ENCODE measurements around the gene PTPN5. TPM values are rescaled to one million over a fixed set of nuclear protein-coding genes. Genes with fewer than 3 reads are reported as not detected.

PTPN5 gene
- total RNA-seq, 2 donors from 2014 or later = not detected

DNA sequence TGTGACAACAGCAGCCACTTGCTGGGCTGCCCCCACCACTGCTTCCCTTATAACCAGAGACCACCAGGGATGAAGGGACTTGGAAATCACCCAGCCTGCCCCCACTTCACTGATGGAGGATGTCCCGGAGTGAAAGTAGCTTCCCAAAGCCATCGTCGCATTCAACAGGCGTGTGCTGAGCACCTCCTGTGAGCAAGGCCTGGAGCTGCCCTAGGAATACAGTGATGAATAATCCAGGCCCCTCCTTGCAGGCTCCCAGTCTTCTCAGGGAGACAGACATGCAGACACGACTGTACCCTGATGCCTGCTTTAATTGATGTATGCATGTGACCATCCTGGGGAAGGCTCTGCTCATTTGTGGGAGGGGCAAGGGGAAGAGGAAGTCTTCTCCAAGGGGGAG is 22.6 kb downstream of the PTPN5 start:
- Mint-ChIP-seq H3K4me1 (peaks cover 5% of the 10 kb centered on the region), H3K36me3 (ENCODE audit: low read depth) (peaks cover 6% of the 10 kb centered on the region), H3K4me3 (no peak overlapping the region), H3K27ac (no peak overlapping the region), H3K27me3 (peaks cover 45% of the 10 kb centered on the region)
- no peaks in the 10 kb centered on the region for H3K9me3 ChIP-seq (ENCODE audit: control insufficient read depth, low read length, poor library complexity, severe bottlenecking)
- no peak for DNase-seq
- ATAC-seq = no peak

DNA sequence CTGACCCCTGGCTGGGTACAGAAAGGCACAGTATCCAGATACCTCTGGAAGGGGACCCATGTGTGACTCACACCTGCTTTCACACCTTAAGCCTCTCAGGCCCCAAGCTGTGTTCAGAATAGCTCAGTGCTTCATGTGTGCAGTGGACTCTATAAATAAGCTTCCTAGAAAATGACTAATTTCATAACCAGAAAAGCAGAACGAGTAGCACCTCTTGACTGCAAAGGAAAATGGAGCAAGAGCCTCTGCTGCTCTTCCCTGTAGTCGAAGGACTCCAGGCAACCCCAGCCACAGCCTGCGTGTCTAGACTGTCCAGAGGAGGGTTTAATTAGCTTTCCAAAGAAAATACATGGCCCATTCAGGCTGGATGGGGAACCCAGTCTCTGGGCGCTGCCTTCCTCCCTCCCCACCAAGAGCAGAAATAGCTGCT is 23.1 kb downstream of the PTPN5 start:
- Mint-ChIP-seq H3K36me3 (ENCODE audit: low read depth) (peaks cover 6% of the 10 kb centered on the region), H3K27me3 (peaks cover 45% of the 10 kb centered on the region), H3K4me1 (peaks cover 5% of the 10 kb centered on the region), H3K4me3 (no peak overlapping the region), H3K27ac (no peak overlapping the region)
- no peaks in the 10 kb centered on the region for H3K9me3 ChIP-seq (ENCODE audit: control insufficient read depth, low read length, poor library complexity, severe bottlenecking)
- DNase-seq (no peak), ATAC-seq (no peak)

DNA sequence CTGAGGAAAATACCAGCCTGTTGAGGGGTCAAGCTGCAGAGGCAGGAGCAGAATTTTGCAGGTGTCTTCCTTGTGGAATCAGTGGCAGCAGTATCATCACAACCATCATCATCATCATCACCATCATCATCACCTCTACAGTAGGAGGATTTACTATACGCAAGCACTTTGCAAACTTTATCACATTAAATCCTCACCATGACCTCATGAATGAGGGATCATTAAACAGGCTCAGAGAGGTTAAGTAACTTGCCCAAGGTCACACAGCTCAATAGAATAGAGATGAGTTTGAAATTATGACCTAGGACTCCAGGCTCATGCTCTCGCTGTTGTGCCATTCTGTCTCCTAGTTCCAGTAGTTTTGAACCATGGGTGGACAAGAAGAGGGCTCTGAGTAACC is 25.6 kb downstream of the PTPN5 start:
- Mint-ChIP-seq H3K27me3 (peaks cover 30% of the 10 kb centered on the region), H3K27ac (no peak overlapping the region), H3K36me3 (ENCODE audit: low read depth) (peaks cover 2% of the 10 kb centered on the region), H3K4me1 (peaks cover 10% of the 10 kb centered on the region), H3K4me3 (no peak overlapping the region)
- no peak for ATAC-seq
- H3K9me3 ChIP-seq (ENCODE audit: control insufficient read depth, low read length, poor library complexity, severe bottlenecking) = no peaks in the 10 kb centered on the region
- no peak for DNase-seq

DNA sequence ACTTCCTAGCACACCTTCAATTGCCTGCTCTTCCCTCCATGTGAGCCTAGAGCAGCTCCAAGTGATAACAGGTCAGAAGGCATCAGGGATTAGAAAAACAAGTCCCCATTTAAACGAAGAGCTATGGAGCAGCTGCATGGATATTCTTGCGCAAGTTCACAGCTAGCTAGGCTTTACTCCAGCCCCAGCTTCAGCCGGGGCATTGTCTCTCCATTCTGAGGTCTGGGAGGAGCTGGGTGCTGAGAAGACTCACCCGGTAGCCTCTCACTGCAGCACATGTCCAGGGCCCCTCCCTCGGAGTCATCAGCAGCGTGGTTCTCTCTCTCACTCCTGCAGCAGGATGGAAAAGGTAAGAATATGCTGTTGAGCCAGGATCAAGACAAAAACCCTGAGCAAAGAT is 26.0 kb downstream of the PTPN5 start:
- no peaks in the 10 kb centered on the region for H3K9me3 ChIP-seq (ENCODE audit: control insufficient read depth, low read length, poor library complexity, severe bottlenecking)
- Mint-ChIP-seq H3K4me1 (peaks cover 10% of the 10 kb centered on the region), H3K27ac (no peak overlapping the region), H3K36me3 (ENCODE audit: low read depth) (peaks cover 2% of the 10 kb centered on the region), H3K27me3 (peaks cover 25% of the 10 kb centered on the region), H3K4me3 (no peak overlapping the region)
- ATAC-seq (no peak), DNase-seq (no peak)

DNA sequence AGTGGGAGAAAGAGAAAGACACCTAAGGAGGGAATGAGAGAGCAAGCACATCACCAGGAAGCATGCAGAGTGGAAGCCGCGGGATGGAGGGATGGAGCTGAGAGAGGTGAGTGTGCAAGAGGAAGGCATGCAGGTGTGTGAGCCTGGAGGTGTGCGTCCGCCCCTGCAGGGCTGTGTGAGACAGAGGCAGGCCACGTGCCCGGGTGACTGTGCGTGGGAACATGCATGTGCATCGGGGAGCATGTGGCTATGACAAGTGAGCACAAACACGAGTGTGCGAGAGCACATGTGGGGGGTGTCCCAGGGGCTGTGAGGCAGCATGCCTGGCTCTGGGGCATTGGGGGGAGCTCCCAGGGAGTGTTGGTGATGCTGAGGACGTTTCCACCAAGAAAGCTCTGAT is 29.9 kb downstream of the PTPN5 start:
- Mint-ChIP-seq H3K27me3 (peaks cover 21% of the 10 kb centered on the region), H3K27ac (no peak overlapping the region), H3K4me3 (no peak overlapping the region), H3K36me3 (ENCODE audit: low read depth) (no peaks in the 10 kb centered on the region), H3K4me1 (peaks cover 10% of the 10 kb centered on the region)
- no peaks in the 10 kb centered on the region for H3K9me3 ChIP-seq (ENCODE audit: control insufficient read depth, low read length, poor library complexity, severe bottlenecking)
- DNase-seq (no peak), ATAC-seq (no peak)

DNA sequence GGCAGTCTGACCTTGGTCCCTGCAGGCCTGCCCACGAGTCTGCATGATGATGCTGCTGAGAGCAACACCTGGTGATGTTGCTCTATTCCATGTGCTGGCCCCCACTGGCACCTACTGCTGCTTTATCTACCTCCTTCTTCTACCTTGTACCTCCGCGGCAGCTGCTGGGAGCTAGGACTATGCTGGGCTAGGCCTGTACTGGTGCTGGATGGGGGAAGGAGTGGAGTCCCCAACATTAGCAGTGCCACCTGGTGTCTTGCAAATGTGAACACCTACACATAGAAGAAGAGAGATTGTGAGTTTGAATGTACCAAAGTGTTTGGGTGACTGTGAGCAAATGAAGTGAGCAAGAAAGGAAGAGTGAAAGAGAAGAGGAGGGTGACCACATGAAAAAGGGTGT is 30.5 kb downstream of the PTPN5 start:
- peaks cover 21% of the 10 kb centered on the region for H3K27me3 Mint-ChIP-seq

DNA sequence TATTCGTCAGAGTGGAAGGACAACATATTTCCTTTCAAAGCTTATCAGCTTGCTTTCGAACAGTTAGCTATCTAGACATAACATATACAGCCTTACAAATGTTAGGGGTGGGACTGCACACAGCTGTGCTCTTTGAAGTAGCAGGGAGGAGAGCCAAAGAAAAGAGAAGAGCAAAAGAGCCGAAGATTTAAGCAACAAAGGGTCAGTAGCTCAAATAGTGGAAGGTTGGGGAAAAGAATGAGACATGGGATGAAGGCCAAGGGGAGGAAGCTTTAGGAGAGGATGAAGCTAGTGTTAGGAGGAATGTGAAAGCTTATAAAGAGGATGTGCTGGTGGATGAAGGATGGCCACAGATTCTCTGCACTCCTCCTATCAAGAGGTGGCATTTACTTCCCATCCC is 33.8 kb downstream of the PTPN5 start:
- Mint-ChIP-seq H3K27me3 (peaks cover 24% of the 10 kb centered on the region), H3K4me3 (no peak overlapping the region), H3K27ac (no peak overlapping the region), H3K4me1 (peaks cover 5% of the 10 kb centered on the region), H3K36me3 (ENCODE audit: low read depth) (no peaks in the 10 kb centered on the region)
- H3K9me3 ChIP-seq (ENCODE audit: control insufficient read depth, low read length, poor library complexity, severe bottlenecking) = no peaks in the 10 kb centered on the region
- DNase-seq (no peak), ATAC-seq (no peak)

More for the DNA sequence above, 30.5 kb downstream of the PTPN5 start:
- Mint-ChIP-seq H3K27ac (no peak overlapping the region), H3K36me3 (ENCODE audit: low read depth) (no peaks in the 10 kb centered on the region), H3K4me3 (no peak overlapping the region), H3K4me1 (peaks cover 10% of the 10 kb centered on the region)
- no peak for ATAC-seq
- DNase-seq = no peak
- H3K9me3 ChIP-seq (ENCODE audit: control insufficient read depth, low read length, poor library complexity, severe bottlenecking) = no peaks in the 10 kb centered on the region

DNA sequence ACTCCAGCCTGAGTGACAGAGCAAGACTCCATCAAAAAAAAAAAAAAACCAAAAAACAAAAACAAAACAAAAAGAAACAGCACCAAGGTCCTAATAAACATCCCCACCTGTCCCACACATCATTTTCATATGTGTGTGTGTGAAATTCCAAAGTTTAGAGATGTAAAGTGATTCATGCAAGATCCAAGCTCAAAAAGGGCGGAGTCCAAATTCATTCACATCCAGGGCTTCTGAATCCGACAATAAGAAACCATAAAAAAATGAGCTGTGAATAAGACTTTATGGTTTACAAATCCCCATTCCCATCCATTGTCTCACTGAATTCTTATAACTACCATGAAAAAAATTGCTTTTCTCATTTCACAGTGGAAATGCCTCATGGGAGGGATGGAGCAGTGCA is 34.7 kb downstream of the PTPN5 start:
- Mint-ChIP-seq H3K27ac (no peak overlapping the region), H3K4me3 (no peak overlapping the region), H3K27me3 (peaks cover 27% of the 10 kb centered on the region), H3K36me3 (ENCODE audit: low read depth) (no peaks in the 10 kb centered on the region), H3K4me1 (peaks cover 5% of the 10 kb centered on the region)
- ATAC-seq (no peak), DNase-seq (no peak)
- no peaks in the 10 kb centered on the region for H3K9me3 ChIP-seq (ENCODE audit: control insufficient read depth, low read length, poor library complexity, severe bottlenecking)

DNA sequence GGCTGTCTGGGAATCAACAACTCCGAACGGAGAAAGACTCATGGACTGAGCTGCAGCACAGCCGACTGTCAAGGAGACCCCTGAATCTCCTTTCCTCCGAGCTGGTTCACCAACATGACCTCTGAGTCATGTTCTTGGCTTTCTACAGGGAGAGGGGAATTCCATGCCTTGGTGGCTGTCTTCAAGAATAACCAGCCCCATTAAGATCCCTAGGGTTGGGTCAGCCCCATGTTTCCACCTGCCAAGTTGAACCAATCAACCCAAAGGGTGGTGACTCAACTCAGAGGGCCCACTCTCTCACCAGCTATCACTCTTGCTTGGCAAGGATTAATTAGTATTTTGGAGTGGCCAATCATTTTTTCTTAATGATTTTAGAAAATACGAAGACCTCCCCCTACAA is 37.3 kb downstream of the PTPN5 start:
- H3K9me3 ChIP-seq (ENCODE audit: control insufficient read depth, low read length, poor library complexity, severe bottlenecking) = no peaks in the 10 kb centered on the region
- H3K36me3 Mint-ChIP-seq (ENCODE audit: low read depth) = no peaks in the 10 kb centered on the region
- no peak overlapping the region for H3K4me3 Mint-ChIP-seq
- DNase-seq = no peak
- peaks cover 37% of the 10 kb centered on the region for H3K27me3 Mint-ChIP-seq
- peaks cover 2% of the 10 kb centered on the region for H3K4me1 Mint-ChIP-seq
- no peak overlapping the region for H3K27ac Mint-ChIP-seq
- ATAC-seq = no peak

DNA sequence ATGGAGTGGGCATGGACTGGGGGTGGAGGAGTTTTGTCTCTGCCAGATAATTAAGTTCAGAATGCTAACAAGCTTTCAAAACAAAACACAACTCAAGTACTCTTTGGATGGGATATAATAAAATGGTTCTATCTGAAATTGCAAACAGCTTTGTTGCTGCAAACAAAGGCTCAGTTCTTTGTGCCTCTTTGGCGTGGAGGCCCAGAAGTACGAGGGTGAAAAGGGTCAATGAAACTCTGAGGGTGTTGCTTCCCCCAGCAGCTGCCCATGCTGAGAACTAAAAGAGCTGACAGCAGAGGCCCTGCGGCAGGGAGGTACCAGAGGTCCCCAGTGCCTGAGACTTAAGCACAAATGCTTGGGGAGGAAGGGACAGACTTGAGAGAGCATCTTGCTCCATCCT is 39.1 kb downstream of the PTPN5 start:
- Mint-ChIP-seq H3K4me1 (peaks cover 2% of the 10 kb centered on the region), H3K4me3 (no peak overlapping the region), H3K27ac (no peak overlapping the region), H3K27me3 (peaks cover 28% of the 10 kb centered on the region), H3K36me3 (ENCODE audit: low read depth) (no peaks in the 10 kb centered on the region)
- DNase-seq (no peak), ATAC-seq (no peak)
- H3K9me3 ChIP-seq (ENCODE audit: control insufficient read depth, low read length, poor library complexity, severe bottlenecking) = no peaks in the 10 kb centered on the region

DNA sequence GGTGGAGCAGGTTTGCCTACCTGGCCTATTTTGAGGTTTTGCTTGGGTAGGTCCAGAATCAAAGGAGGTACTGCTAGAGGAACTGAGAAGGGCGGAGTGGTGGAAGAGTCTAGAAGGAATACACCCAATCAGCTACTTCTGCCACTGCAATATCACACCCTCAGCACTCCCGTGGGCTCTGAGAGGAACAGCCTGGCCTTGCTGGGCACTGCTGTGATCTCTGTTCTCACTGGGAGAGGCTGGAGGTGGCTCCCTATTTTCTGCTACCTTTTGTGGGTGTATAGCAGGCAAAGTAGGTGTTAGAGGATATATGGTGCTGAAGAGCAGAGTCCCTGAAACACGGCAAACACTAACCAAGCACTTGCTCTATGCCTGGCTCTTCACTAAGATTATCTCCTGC is 40.7 kb downstream of the PTPN5 start:
- H3K4me1 Mint-ChIP-seq = peaks cover 2% of the 10 kb centered on the region
- no peaks in the 10 kb centered on the region for H3K36me3 Mint-ChIP-seq (ENCODE audit: low read depth)
- peaks cover 24% of the 10 kb centered on the region for H3K27me3 Mint-ChIP-seq
- no peaks in the 10 kb centered on the region for H3K9me3 ChIP-seq (ENCODE audit: control insufficient read depth, low read length, poor library complexity, severe bottlenecking)
- ATAC-seq = no peak
- H3K27ac Mint-ChIP-seq = no peak overlapping the region
- no peak overlapping the region for H3K4me3 Mint-ChIP-seq
- DNase-seq = no peak

DNA sequence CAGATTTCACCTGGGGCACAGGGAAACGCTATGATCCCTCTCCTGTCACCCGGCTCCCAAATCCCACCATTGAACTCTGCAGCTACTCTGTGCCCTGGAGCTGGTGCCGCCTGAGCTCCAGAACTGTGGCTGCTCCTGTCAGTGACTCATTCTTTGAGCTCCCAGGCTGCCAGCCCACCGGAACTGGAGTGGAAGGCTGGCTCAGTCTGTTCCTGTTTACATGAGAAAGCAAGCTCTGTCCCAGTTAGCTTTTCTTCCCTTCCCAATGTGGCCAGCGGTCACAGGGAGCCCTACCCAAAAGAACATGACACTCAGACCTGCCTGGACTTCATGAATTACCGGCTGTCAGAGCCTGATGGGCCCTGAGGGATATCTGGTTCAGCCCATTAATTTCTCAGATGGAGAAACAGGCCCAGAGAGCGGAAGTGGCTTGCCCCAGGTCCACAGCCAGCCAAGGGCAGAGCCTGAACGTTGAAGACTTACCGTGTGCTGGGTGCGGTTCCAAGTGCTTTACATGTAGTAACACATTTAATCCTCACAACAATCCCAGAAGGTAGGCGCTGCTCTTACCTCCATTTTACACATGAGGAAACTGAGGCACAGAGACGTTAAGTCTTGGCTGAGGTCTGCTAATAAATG is 41.8 kb downstream of the PTPN5 start:
- ATAC-seq (no peak), DNase-seq (no peak)
- Mint-ChIP-seq H3K36me3 (ENCODE audit: low read depth) (no peaks in the 10 kb centered on the region), H3K27ac (no peak overlapping the region), H3K4me3 (no peak overlapping the region), H3K27me3 (peaks cover 20% of the 10 kb centered on the region), H3K4me1 (peaks cover 2% of the 10 kb centered on the region)
- H3K9me3 ChIP-seq (ENCODE audit: control insufficient read depth, low read length, poor library complexity, severe bottlenecking) = no peaks in the 10 kb centered on the region

DNA sequence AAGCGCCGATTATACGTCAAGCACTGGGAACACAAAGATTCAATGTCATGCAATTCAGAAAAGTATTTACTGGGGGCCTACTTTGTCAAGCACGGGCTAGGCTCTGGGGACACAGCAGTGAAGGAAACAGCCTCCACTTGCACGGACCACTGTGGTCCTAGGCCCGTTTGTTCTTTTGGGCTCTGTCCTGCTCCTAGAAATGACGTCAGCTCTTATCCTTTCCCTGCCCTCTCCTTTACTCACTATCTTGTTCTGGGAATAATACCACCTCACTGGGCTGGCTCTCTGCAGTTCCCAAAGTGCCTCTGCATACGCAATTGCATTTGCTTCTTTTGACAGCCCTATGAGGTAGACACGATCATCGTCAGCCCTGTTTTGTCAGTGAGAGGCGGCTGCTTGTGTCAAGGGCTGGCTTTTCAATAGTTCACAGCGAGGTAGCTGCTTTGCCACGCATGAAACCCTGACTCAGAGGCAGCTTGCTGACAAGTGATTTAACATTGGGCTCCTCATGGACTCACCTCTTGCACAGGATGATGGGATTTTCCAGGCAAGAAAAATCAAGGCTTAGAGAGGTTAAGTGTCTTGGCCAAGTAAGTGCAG is 42.7 kb downstream of the PTPN5 start:
- ATAC-seq (no peak), DNase-seq (no peak)
- no peaks in the 10 kb centered on the region for H3K36me3 Mint-ChIP-seq (ENCODE audit: low read depth)
- no peak overlapping the region for H3K27ac Mint-ChIP-seq
- H3K27me3 Mint-ChIP-seq = peaks cover 18% of the 10 kb centered on the region
- no peak overlapping the region for H3K4me3 Mint-ChIP-seq
- H3K4me1 Mint-ChIP-seq = peaks cover 2% of the 10 kb centered on the region
- no peaks in the 10 kb centered on the region for H3K9me3 ChIP-seq (ENCODE audit: control insufficient read depth, low read length, poor library complexity, severe bottlenecking)

DNA sequence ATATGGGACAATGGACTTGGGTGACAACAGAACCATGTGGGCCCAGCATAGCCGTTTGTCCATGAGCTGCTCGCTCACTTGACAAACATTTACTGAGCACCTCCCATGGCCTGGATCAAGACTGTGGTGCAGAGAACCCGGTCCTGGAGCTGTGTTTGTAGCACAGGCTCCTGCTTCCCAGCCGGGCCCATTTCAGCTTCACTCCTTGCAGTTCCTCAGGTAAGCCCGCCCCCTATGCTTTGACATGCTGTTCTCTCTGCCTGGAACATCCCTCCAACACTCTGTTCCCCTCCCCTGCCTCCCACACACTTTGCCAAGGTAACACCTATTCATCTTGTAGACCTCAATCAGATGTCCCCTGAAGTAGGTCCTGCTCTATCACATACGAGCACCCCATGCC is 46.3 kb downstream of the PTPN5 start:
- DNase-seq (no peak), ATAC-seq (no peak)
- no peaks in the 10 kb centered on the region for H3K36me3 Mint-ChIP-seq (ENCODE audit: low read depth)
- no peaks in the 10 kb centered on the region for H3K9me3 ChIP-seq (ENCODE audit: control insufficient read depth, low read length, poor library complexity, severe bottlenecking)
- H3K4me3 Mint-ChIP-seq = no peak overlapping the region
- no peaks in the 10 kb centered on the region for H3K27me3 Mint-ChIP-seq
- H3K4me1 Mint-ChIP-seq = no peaks in the 10 kb centered on the region
- no peak overlapping the region for H3K27ac Mint-ChIP-seq

Measured in T-helper 17 cell (primary cell).